ENCODE data around the gene KRT36.

GRCh38 chr17:41464173-41464572, 25.5 kb downstream of the KRT36 start:
- TF ChIP-seq CTCF (IDR thresholded peaks at IDR 0.05; ENCODE audit: low read length) (no peak), EZH2phosphoT487 (IDR thresholded peaks at IDR 0.05; ENCODE audit: low read length) (no peak)
